GM19043 (cell line): ENCODE results near the gene SLIT1.

Experiments
- ATAC-seq: cut with Tn5 transposase; IDR thresholded peaks from one replicate; pipeline ENCODE4 v1.9.1; 2021; ENCODE audit warnings: low read depth; ENCODE audit not compliant: unreplicated experiment

SLIT1 gene

GRCh38 chr10:97032624-97033023 is 153.1 kb downstream of the SLIT1 start:
- ATAC-seq = no peak

- no peak for ATAC-seq
These were observed 154.3 kb downstream of the SLIT1 start for GRCh38 chr10:97031459-97031858.

- ATAC-seq = no peak
These were observed 154.9 kb downstream of the SLIT1 start for GRCh38 chr10:97030894-97031293.

GRCh38 chr10:97029271-97029670 is 156.5 kb downstream of the SLIT1 start:
- no peak for ATAC-seq

- ATAC-seq = no peak
These were observed 157.0 kb downstream of the SLIT1 start for GRCh38 chr10:97028832-97029178.

DNA sequence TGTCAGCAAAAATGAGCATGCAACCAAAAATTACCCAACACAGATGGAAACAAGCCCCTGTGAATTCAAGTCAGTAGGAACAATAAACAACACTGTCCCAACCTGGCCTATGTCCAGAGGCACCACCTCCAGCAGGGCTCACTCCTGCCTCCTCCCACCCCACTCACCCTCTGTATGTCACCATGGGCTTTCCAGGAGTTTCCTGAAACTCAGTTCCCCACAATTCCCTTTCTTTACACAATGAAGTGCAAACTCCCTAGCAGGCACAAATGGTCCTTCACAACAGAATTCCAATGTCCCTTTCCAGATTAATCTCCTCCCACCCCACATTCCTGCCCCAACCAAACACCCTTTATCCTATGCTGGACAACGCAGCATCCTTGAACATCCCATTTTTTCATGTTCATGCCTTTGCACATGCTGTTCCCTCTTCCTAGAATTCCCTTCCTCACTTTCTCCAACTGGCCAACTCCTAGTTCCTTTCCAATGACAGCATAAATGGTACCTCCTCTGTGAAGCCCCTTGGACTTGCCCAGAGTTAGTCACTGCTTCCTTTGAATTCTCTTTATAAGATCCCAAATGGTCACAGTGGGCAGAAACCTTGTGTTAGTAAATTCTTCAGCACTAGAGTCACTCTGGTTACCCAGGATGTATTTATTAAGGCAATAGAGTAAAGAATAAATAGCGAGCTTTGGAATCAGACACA is 157.5 kb downstream of the SLIT1 start:
- no peak for ATAC-seq

DNA sequence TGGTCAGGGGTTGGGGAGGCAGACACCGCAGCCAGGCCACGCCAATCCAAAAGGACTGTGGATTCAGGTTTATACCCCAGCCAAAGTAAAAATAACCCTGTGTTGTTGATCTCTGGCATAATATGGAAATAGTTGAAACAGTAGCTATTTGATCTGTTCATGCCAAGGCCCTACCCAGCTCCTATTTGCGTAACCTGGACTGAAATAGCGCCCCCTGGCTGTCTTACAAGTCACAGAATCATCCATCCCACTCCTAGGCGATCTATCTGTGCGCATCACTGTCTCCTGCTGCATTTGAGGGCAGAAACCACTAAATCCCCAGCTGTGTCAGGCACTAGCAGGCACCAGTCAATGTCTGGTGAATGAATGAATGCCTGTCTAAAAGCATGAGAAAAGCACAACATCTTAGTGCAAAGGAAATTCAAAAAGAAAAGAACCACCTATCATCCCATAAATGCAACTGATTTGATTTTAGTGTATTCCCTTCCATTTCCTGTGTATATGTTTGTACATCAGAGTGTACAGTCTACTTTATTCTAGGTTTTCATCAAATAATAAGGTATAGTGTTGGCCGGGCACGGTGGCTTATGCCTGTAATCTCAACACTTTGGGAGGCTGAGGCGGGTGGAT is 160.0 kb downstream of the SLIT1 start:
- no peak for ATAC-seq

DNA sequence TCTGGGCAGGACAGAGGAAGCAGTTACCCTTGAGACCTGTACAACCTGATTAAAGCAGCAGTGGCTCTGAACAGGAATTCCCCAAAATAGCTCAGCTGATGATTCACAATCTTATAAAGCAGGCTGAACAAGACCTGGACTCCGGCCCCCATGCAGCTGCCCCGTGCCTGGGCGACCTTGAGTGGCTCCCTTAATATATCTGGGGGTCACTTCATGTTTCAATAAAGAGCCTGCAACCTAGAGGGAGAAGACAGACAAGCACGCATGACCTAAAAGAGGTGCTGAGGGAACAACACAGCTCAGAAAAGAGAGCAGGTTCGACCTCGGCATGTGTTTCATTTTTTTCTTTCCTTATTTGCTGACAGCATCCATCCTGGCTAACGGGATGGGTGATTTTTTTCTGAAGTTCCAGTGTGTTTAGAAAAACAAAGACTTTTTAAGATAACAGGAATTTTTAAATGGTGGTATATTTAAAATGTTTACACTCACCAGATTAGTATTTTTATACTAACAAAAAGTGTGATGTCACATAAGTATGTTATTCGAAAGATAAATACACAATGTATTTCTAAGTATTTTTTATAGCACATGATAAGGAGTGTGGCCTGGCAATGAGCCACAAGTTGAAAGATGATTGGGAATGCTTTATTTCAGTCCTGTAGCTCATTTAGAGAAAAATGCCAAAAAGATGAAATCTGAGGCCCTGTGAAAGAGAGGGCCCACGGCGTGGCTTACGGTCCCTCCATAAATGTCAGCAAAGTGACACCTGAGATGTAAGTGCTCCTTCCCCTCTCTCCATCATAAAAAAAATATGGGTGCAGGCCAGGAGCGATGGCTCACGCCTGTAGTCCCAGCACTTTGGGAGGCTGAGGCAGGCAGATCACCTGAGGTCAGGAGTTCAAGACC is 161.3 kb downstream of the SLIT1 start:
- ATAC-seq = no peak

DNA sequence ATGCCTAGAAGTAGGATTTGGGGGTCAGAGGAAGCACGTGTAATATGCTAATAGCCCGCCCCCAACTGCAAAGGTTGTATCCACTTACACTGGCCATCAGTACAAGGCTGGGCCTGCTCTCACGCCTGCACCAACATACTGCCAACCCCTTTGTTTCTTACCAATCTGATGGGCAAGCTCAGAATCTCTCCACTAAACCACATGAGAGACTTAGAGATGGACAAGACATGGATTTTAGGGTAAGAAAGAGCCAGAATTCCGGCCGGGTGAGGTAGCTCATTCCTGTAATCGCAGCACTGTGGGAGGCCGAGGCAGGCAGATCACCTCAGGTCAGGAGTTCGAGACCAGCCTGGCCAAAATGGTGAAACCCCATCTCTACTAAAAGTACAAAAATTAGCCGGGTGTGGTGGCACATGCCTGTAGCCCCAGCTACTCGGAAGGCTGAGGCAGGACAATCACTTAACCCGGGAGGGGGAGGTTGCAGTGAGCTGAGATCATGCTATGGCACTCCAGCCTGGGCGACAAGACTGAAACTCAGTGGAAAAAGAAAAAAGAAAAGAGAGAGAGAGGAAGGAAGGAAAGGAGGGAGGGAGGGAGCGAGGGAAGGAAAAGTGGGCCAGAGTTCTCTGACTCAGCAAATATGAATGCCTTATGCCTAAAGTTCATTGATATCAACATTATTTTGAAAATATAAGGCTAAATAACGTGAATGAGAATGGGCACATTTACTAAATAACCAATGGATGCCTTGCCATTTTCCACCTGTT is 162.2 kb downstream of the SLIT1 start:
- ATAC-seq = no peak

- no peak for ATAC-seq
These were observed 163.1 kb downstream of the SLIT1 start for GRCh38 chr10:97022616-97023015.

DNA sequence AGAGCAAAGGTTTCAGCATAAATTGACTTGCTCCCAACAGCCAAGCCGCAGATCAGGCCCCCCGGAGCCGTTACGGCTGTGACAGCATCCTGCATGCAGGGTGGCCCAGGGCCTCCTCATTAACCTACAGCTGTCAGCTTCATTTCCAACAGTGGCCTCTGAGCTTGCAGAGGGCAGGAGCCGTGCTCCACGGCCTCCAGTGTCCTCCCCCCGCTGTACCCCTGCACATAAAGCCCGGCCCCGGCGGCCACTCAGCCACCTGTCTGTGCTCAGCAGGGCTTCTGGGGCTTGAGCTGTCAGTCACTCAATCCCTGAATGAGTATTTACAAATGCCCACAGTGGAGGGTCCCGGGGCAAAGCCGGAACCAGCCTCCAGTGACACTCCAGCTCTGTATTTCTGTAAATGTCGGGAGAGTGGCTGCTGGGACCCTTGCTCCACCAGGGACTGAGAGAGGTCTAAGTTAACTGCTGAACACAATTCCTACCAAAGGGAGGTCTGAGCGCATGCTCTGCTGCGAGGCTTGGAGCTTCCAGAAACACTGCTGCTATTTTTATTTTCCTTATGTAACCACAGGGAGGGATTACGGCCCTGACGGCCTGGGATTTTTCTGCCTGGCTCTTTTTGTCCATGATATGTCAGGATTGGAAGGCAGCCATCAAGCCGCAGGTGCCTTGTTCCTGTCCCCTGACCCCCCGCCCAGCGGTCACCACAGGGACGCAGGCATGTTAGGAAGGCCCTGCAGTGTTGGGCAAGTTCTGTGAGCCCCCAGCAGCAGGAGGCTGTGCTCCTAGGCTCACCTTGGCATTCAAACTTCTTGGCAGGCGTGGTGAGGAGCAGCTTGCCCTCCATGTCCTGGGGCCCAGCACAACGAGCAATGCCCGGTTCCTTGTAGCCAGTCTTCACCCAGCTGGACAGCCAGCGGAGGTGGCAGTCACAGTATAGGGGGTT is 165.0 kb downstream of the SLIT1 start:
- no peak for ATAC-seq

GRCh38 chr10:97019213-97019844 is 166.4 kb downstream of the SLIT1 start:
- no peak for ATAC-seq

GRCh38 chr10:97018251-97019212 is 167.2 kb downstream of the SLIT1 start:
- no peak for ATAC-seq

DNA sequence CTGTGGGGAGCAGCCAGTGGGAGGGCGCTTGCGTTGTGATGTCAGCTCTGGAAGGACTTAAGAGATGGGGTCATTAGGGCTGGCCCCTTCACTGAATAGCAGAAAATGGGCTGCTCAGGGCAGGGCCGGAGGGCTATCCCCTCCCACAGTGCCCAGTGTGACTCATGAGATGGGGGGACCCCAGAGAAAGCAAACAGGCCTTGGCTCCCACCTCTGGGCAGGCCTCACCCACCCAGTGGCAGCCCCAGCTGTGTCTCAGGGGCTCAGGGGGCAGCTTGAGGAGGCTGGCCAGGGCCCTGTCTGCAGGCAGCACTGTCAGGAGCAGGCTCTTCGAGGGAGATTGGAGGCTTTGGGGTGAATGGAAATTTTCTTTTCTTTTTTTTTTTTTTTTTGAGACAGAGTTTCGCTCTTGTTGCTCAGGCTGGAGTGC is 168.3 kb downstream of the SLIT1 start:
- ATAC-seq = no peak

DNA sequence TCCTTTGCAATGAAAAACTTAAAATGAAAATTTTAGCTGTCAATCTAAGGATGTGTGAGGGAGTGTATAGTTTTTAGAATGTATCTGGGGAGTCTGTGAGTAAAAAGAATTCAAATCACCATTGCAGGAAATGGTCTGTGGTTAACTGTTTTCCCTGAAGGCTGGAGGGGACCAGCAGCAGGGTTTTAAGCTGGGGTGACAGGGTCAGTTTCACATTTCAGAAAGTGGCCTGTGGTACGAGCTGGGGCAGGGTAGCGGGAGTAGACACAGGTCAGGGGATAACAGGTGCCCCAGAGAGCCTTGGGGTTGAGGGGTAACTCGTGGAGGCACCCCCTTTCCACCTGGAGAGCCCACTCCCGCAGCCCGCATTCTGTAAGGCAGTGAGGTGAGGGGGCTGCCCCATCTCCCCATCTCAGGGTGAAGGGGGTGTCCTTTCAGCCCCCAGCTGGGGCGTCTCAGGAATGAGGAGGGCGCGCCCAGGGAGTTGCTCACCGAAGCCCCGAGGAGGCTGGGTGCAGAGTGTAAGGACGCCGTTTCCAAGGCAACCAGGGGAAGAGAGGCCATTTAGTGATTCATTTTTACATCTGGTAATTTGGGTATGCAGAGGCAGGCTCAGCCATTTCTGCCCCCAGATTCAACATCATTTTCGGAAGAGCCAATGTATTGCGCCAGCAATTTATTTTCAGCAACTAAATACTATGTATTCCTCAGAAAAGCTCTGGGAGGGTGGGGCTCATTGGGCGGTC is 168.9 kb downstream of the SLIT1 start:
- peak; percentile 79 for ATAC-seq

GRCh38 chr10:97015240-97015639 is 170.5 kb downstream of the SLIT1 start:
- no peak for ATAC-seq

- ATAC-seq = no peak
These were observed 171.8 kb downstream of the SLIT1 start for GRCh38 chr10:97013983-97014382.
